IPS-18c (cell line): ENCODE data around the gene IDH3G.
"Not testable (repeated sequence)": the region's sequence is repeated elsewhere in the genome, so short reads cannot be mapped to it uniquely, and the experiment has no call there.

ENCODE experiments used
- H3K4me3 ChIP-seq: 2 replicates; pipeline ENCODE4 v1.7.0; 2013; ENCODE audit warnings: low read depth, mild to moderate bottlenecking, low read length, moderate library complexity; ENCODE audit not compliant: insufficient read depth
- H3K9me3 ChIP-seq: one replicate; pipeline ENCODE4 v1.6.1; 2013; ENCODE audit warnings: mild to moderate bottlenecking, low read length, moderate library complexity; ENCODE audit not compliant: control insufficient read depth, insufficient read depth

Gene IDH3G

GRCh38 chrX:153755136-153755535, 39.0 kb downstream of the IDH3G start:
- no peak overlapping the region for H3K4me3 ChIP-seq
- H3K9me3 ChIP-seq, result peaks cover 7% of the 10 kb centered on the region

- H3K4me3 ChIP-seq, result no peak overlapping the region
- H3K9me3 ChIP-seq, result peaks cover 7% of the 10 kb centered on the region
These were observed 43.9 kb downstream of the IDH3G start for GRCh38 chrX:153750127-153750774.

- not testable (repeated sequence) for H3K9me3 ChIP-seq
These were observed 45.2 kb downstream of the IDH3G start for GRCh38 chrX:153749017-153749416.

GRCh38 chrX:153746991-153747390, 47.2 kb downstream of the IDH3G start:
- H3K4me3 ChIP-seq, H3K9me3 ChIP-seq: not testable (repeated sequence)

More at GRCh38 chrX:153749017-153749416, 45.2 kb downstream of the IDH3G start:
- H3K4me3 ChIP-seq, result not testable (repeated sequence)

GRCh38 chrX:153746359-153746758, 47.8 kb downstream of the IDH3G start:
- Histone ChIP-seq H3K4me3 (no peak overlapping the region), H3K9me3 (peaks cover 3% of the 10 kb centered on the region)

- not testable (repeated sequence) for H3K4me3 ChIP-seq, H3K9me3 ChIP-seq
These were observed 49.1 kb downstream of the IDH3G start for GRCh38 chrX:153745067-153745433.

- Histone ChIP-seq H3K9me3 (no peaks in the 10 kb centered on the region), H3K4me3 (peak overlapping the region; percentile 40)
These were observed 49.7 kb downstream of the IDH3G start for GRCh38 chrX:153744210-153745066.

GRCh38 chrX:153743468-153744209, 50.5 kb downstream of the IDH3G start:
- not testable (repeated sequence) for H3K9me3 ChIP-seq
- H3K4me3 ChIP-seq, result peak overlapping the region; percentile 40

GRCh38 chrX:153742796-153743467, 51.2 kb downstream of the IDH3G start:
- not testable (repeated sequence) for H3K4me3 ChIP-seq, H3K9me3 ChIP-seq

- H3K4me3 ChIP-seq, H3K9me3 ChIP-seq: not testable (repeated sequence)
These were observed 52.1 kb downstream of the IDH3G start for GRCh38 chrX:153742111-153742510.

- Histone ChIP-seq H3K4me3 (no peak overlapping the region), H3K9me3 (peaks cover 8% of the 10 kb centered on the region)
These were observed 52.7 kb downstream of the IDH3G start for GRCh38 chrX:153741446-153741845.

GRCh38 chrX:153740631-153741222, 53.4 kb downstream of the IDH3G start:
- Histone ChIP-seq H3K4me3 (no peak overlapping the region), H3K9me3 (peaks cover 8% of the 10 kb centered on the region)

GRCh38 chrX:153739754-153740486, 54.3 kb downstream of the IDH3G start:
- H3K4me3 ChIP-seq, result no peak overlapping the region; the same call in 1 of the 2 replicates
- peaks cover 8% of the 10 kb centered on the region for H3K9me3 ChIP-seq

GRCh38 chrX:153738056-153738605, 56.0 kb downstream of the IDH3G start:
- H3K4me3 ChIP-seq, result no peak overlapping the region
- peaks cover 10% of the 10 kb centered on the region for H3K9me3 ChIP-seq

GRCh38 chrX:153736871-153737441, 57.2 kb downstream of the IDH3G start:
- H3K9me3 ChIP-seq, result peaks cover 10% of the 10 kb centered on the region
- H3K4me3 ChIP-seq, result no peak overlapping the region
